H1 (cell line): Measurements from ENCODE around the gene ZBTB1. TPM values are rescaled to one million over a fixed set of nuclear protein-coding genes. Genes with fewer than 3 reads are reported as not detected.

Experiments
- ATF3 ChIP-seq: IDR thresholded peaks from 2 replicates; pipeline ENCODE4 v1.6.1; 2011; ENCODE audit warnings: low read depth, mild to moderate bottlenecking, low read length; ENCODE audit not compliant: insufficient read depth
- CHD7 ChIP-seq: fragments of 300-600 bp; sonication (generic); IDR thresholded peaks from 2 replicates; pipeline ENCODE4 v1.7.1; 2012; ENCODE audit warnings: low read length, moderate library complexity, mild to moderate bottlenecking, inconsistent platforms; ENCODE audit not compliant: insufficient replicate concordance
- HDAC6 ChIP-seq: IDR thresholded peaks from one replicate; pipeline ENCODE4 v1.7.1; 2012; ENCODE audit warnings: low read depth, mild to moderate bottlenecking, inconsistent platforms, low read length, moderate library complexity
- JUND ChIP-seq: IDR thresholded peaks from 2 replicates; pipeline ENCODE4 v1.6.1; 2011; ENCODE audit warnings: mild to moderate bottlenecking, improper control_type of control experiment, low read length
- NANOG ChIP-seq: IDR thresholded peaks from 2 replicates; pipeline ENCODE4 v1.6.1; 2011; ENCODE audit warnings: low read length, low read depth, mild to moderate bottlenecking, inconsistent platforms; ENCODE audit not compliant: insufficient read depth, poor library complexity, severe bottlenecking
- SP4 ChIP-seq: IDR thresholded peaks from 2 replicates; pipeline ENCODE4 v1.6.1; 2012; ENCODE audit warnings: low read length, inconsistent platforms
- USF2 ChIP-seq: IDR thresholded peaks from 2 replicates; pipeline ENCODE4 v1.6.1; 2011; ENCODE audit warnings: low read length, improper control_type of control experiment
- polyA plus RNA-seq, 7 experiments: library from polyadenylated mRNA; depleted of rRNA in 3 of 7; stranded (reverse) in 5 of 7; unstranded in 2 of 7; fragments of >200 nt in 5 of 7; fragments of 200-250 nt in 2 of 7; gene quantifications; 1 replicate in 5 of 7; 2 replicates in 1 of 7; 4 replicates in 1 of 7; pipeline versions ENCODE4 v1.2.1 to v1.2.3, GENCODE V29; 2011 to 2013; ENCODE audit warnings: missing spikeins in 2 of 7, mixed read lengths in 2 of 7
- total RNA-seq: library from RNA; stranded (reverse); fragmentation: NEBNext Ultra II Directional; extraction: Animal tissue kit (Norgen Biotek cat#: 25700); gene quantifications from 2 replicates; pipeline ENCODE4 v1.2.1, GENCODE V29; 2021

ZBTB1 gene
- total and polyA plus RNA-seq, 2 of the 8 experiments (the other 6 are each of a cell fraction or from before 2014, with no cell fraction given): 13.6 to 27.5 TPM

- no peak for TF ChIP-seq CHD7
- TF ChIP-seq HDAC6: no peak
- no peak; the same call in 1 of the 2 replicates for TF ChIP-seq SP4
- TF ChIP-seq JUND: no peak
- peak; percentile 88 for TF ChIP-seq USF2
- TF ChIP-seq ATF3: 0 out of 2 replicates have a peak, but pooled peaks have one; percentile 48
- no peak for TF ChIP-seq NANOG
Measured at GRCh38 chr14:64503434-64504309, 898 bp upstream of the ZBTB1 start, which contains the start of gene ZBTB25 (continued).
